ACC112 (cell line): ENCODE results near the gene SLC18A2.

ENCODE experiments used
- H2AFZ ChIP-seq: fragments of 200-600 bp; sonication (generic); one replicate; pipeline ENCODE4 v1.6.0; 2017; ENCODE audit warnings: antibody characterized with exemption, low read length; ENCODE audit not compliant: unreplicated experiment
- H3K27ac ChIP-seq: fragments of 200-600 bp; sonication (generic); 2 replicates; pipeline ENCODE4 v1.5.1; 2014; ENCODE audit warnings: low read depth, mild to moderate bottlenecking, antibody characterized with exemption, low read length, moderate library complexity
- H3K27me3 ChIP-seq: fragments of 200-600 bp; sonication (generic); 2 replicates; pipeline ENCODE4 v1.6.1; 2014; ENCODE audit warnings: mild to moderate bottlenecking, antibody characterized with exemption, low read length, moderate library complexity, mixed read lengths; ENCODE audit not compliant: insufficient read depth
- H3K36me3 ChIP-seq: fragments of 200-600 bp; sonication (generic); 2 replicates; pipeline ENCODE4 v1.6.1; 2016; ENCODE audit warnings: mild to moderate bottlenecking, antibody characterized with exemption, low read length, moderate library complexity, mixed read lengths; ENCODE audit not compliant: insufficient read depth
- H3K4me1 ChIP-seq: fragments of 200-600 bp; sonication (generic); one replicate; pipeline ENCODE4 v1.6.1; 2016; ENCODE audit warnings: low read length, mixed read lengths; ENCODE audit not compliant: insufficient read depth, unreplicated experiment, control insufficient read depth
- H3K4me3 ChIP-seq: fragments of 200-600 bp; sonication (generic); 2 replicates; pipeline ENCODE4 v1.5.1; 2014; ENCODE audit warnings: mild to moderate bottlenecking, low read depth, low read length
- H3K79me2 ChIP-seq: fragments of 200-600 bp; sonication (generic); one replicate; pipeline ENCODE4 v1.6.0; 2016; ENCODE audit warnings: low read length; ENCODE audit not compliant: control insufficient read depth, unreplicated experiment, insufficient read depth

Gene SLC18A2

DNA sequence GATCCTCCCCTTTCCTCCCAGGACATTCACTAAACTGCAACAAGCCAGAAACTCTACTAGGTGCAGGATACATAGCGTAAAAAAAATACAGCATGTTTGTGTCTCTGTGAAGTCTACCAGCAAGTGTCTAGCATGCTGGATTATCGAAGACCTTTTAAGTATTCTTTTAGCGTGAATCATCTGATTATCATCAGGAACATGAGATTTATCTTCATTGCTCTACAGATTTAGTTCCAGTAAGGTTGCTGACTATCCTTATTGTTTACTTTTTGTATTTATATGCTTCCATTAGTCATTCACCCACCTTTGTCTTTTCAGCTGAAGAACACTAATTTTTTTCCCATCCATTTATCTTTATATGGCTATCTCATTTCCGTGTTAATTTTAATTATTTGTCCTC is 71.5 kb downstream of the SLC18A2 start:
- Histone ChIP-seq H3K4me1 (no peaks in the 10 kb centered on the region), H3K4me3 (no peak overlapping the region), H2AFZ (no peak overlapping the region), H3K79me2 (peaks cover 5% of the 10 kb centered on the region), H3K27me3 (no peaks in the 10 kb centered on the region), H3K36me3 (peaks cover 9% of the 10 kb centered on the region; the same call in 1 of the 2 replicates), H3K27ac (no peak overlapping the region)

DNA sequence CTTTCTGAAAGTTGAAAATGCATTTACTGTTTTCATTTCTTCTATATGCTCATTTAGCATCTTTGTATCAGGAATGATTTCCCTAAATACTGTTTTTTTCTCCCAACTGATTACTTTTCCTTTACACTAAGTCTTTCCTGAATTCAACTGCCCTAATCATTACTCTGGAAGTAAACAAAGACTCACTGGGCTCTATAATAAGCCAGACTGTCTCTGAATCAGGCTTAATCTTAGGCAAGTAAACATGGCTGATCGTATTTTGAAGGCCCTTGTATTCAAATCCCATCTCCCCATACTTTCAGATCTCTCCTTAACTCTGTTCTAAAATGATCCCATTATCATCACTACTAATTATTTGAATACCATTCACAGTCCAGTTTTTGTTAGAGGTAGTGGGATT is 72.7 kb downstream of the SLC18A2 start:
- Histone ChIP-seq H3K27me3 (no peaks in the 10 kb centered on the region), H3K36me3 (peaks cover 9% of the 10 kb centered on the region; the same call in 1 of the 2 replicates), H3K27ac (no peak overlapping the region), H3K79me2 (peaks cover 5% of the 10 kb centered on the region), H3K4me1 (no peaks in the 10 kb centered on the region), H3K4me3 (no peak overlapping the region), H2AFZ (no peak overlapping the region)

DNA sequence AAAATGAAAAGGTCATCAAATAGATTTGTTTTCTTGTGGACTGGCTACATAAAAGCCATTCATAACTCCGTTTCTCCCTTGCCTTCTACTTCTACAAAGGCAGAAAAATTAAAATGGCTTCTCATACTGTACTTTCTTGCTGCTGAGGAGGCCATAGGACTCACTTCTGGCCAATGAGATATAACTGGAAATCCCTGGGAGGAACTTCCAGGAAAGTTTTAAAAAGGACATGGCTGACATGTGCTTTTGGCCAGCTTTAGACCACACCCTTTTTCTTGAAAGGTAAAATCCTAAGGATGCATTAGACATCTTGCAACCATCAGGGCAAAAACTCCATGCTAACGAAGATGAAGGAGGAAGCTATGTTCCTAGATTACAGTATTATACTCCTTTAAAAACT is 75.8 kb downstream of the SLC18A2 start:
- Histone ChIP-seq H3K79me2 (peaks cover 11% of the 10 kb centered on the region), H3K36me3 (peaks cover 9% of the 10 kb centered on the region; the same call in 1 of the 2 replicates), H3K27me3 (no peaks in the 10 kb centered on the region)

DNA sequence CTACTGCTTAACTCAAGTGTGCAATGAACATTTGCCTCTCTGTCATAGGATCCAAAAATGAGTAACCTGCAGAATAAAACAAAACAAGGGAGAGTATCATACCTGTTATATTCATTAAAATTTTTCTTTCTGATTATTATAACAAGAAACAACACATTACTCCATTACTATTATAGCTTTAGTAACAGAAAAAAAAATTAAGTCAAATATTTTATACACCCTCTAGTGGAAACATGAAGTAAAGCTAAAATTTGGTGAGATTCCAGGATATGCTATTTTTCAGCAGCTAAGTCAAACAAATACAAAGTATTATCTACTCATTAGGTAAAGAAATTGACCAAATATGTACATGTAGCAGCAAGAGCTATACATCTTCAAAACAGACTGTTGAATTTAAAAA is 78.0 kb downstream of the SLC18A2 start:
- Histone ChIP-seq H3K4me3 (no peak overlapping the region), H3K36me3 (0 out of 2 replicates have a peak, but pooled peaks cover 5% of the 10 kb centered on the region), H3K4me1 (no peaks in the 10 kb centered on the region), H2AFZ (no peak overlapping the region), H3K27me3 (no peaks in the 10 kb centered on the region), H3K79me2 (peaks cover 11% of the 10 kb centered on the region), H3K27ac (no peak overlapping the region)

More for the DNA sequence above, 75.8 kb downstream of the SLC18A2 start:
- H3K27ac ChIP-seq: no peak overlapping the region
- no peak overlapping the region for H2AFZ ChIP-seq
- H3K4me3 ChIP-seq: no peak overlapping the region
- no peaks in the 10 kb centered on the region for H3K4me1 ChIP-seq

DNA sequence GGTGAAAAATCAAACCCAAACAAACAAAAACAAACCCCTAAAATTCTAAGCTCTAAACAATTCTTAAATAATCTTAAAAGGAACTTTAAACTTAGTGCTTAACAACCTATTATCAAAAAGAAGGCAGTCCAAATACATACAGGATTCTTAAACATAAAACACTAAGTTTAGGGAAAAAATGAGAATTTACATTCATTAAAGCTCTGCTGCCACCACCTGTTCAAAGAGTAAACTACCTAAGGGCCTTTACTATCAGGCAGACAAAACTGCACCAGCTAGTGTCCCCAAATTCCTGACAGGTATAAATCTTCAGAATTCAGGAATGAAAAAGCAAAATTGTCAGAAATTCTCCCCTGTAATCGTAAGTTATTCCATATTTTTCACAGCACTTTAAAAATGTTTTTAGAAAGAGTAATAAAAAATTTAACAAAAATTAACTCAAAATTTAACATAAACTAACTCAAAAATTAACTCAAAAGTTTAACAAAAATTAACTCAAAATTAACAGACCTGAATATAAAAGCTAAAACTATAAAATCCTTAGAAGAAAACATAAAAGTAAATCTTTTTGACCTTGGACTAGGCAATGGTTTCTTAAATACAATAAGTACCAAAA is 79.2 kb downstream of the SLC18A2 start:
- no peak overlapping the region for H3K4me3 ChIP-seq
- H3K36me3 ChIP-seq: no peaks in the 10 kb centered on the region
- peaks cover 11% of the 10 kb centered on the region for H3K79me2 ChIP-seq
- H3K27me3 ChIP-seq: no peaks in the 10 kb centered on the region
- no peak overlapping the region for H2AFZ ChIP-seq
- no peak overlapping the region for H3K27ac ChIP-seq
- no peaks in the 10 kb centered on the region for H3K4me1 ChIP-seq

DNA sequence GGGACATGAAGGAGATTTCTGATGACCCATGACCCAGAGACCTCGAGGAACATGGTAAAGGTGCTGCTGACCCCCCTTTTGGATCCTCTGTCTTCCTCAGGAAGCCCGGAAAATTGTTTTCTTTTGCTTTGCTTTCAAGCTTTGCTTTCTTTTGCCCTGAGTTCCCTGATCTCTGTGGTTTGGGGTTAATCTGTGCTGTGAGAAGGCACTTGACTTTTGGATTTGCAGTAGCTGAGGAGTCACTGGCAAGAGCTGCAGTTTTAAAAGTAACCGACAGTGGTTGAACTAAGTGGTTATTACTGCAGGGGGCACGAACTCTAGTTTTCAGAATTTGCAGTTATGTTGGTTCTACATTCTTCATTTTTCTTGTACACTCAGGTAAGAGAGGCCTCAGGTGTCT is 81.3 kb downstream of the SLC18A2 start:
- H3K4me3 ChIP-seq: no peak overlapping the region
- H3K27ac ChIP-seq: no peak overlapping the region
- H3K27me3 ChIP-seq: no peaks in the 10 kb centered on the region
- H3K4me1 ChIP-seq: no peaks in the 10 kb centered on the region
- 0 out of 2 replicates have a peak, but pooled peaks cover 3% of the 10 kb centered on the region for H3K36me3 ChIP-seq
- peaks cover 11% of the 10 kb centered on the region for H3K79me2 ChIP-seq
- no peak overlapping the region for H2AFZ ChIP-seq

DNA sequence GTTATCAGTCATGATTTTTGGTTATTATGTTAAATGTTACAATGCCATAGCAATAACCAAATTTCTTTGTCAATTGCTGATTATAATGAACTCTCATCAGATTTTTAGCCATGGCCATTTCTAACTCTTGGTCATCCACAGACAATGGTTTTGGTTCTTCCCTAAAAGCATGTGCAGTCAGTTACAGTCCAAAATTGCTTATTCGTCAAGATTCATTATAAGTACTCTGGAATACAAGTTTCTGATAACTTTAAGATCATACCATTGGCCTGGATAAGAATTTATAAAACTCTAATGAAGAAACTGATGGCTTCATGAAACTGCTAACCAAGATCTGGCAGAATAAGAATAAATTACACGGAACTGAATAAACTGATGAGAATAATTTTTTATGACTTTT is 83.5 kb downstream of the SLC18A2 start:
- Histone ChIP-seq H3K27me3 (no peaks in the 10 kb centered on the region), H3K4me3 (no peak overlapping the region), H3K27ac (no peak overlapping the region), H2AFZ (no peak overlapping the region), H3K79me2 (peaks cover 10% of the 10 kb centered on the region), H3K36me3 (0 out of 2 replicates have a peak, but pooled peaks cover 3% of the 10 kb centered on the region), H3K4me1 (no peaks in the 10 kb centered on the region)

DNA sequence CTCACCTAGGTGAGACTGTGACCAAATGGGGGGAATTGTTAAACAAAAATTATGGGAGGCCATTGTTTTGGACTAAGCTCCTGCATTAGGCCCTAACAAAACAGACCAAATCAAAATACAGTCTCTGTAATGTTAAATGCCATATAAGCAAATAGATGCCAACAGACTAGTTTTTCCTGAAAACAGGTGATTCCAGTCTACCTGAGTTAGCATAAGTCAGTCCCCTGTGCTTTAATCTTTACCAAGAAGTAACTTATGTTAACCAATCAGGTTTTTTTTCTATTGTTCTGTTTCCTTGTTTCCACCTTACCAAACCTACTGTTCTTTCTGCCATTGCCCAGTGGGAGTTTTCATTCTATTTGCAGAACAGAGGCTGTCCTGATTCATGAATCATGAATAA is 86.3 kb downstream of the SLC18A2 start:
- no peaks in the 10 kb centered on the region for H3K27me3 ChIP-seq
- H3K36me3 ChIP-seq: 0 out of 2 replicates have a peak, but pooled peaks cover 3% of the 10 kb centered on the region
- no peaks in the 10 kb centered on the region for H3K4me1 ChIP-seq
- no peak overlapping the region for H2AFZ ChIP-seq
- no peak overlapping the region for H3K4me3 ChIP-seq
- no peak overlapping the region for H3K27ac ChIP-seq
- peaks cover 20% of the 10 kb centered on the region for H3K79me2 ChIP-seq
